Smooth muscle cell (in vitro differentiated cells): Measurements from ENCODE around the gene EXT2. TPM values are rescaled to one million over a fixed set of nuclear protein-coding genes. Genes with fewer than 3 reads are reported as not detected.

Source experiments
- DNase-seq: peaks from one replicate; lab custom pipeline; 2025; ENCODE audit not compliant: unreplicated experiment; lab: John Stamatoyannopoulos, UW
- H2AFZ ChIP-seq: fragments of 200-600 bp; sonication (generic); 2 replicates; pipeline ENCODE4 v1.6.0; 2016; ENCODE audit warnings: antibody characterized with exemption, low read depth, mild to moderate bottlenecking
- H3F3A ChIP-seq: fragments of 200-600 bp; sonication (generic); 2 replicates; pipeline ENCODE4 v1.6.0; 2017; ENCODE audit warnings: antibody characterized with exemption, low read depth
- H3K27ac ChIP-seq: fragments of 200-600 bp; sonication (generic); 2 replicates; pipeline ENCODE4 v1.5.1; 2016; ENCODE audit warnings: low read depth, mild to moderate bottlenecking
- H3K27me3 ChIP-seq: fragments of 200-600 bp; sonication (generic); 2 replicates; pipeline ENCODE4 v1.6.1; 2016; ENCODE audit warnings: low read depth, mild to moderate bottlenecking
- H3K36me3 ChIP-seq: fragments of 200-600 bp; sonication (generic); 2 replicates; pipeline ENCODE4 v1.5.1; 2016; ENCODE audit warnings: low read depth
- H3K4me1 ChIP-seq: fragments of 200-600 bp; sonication (generic); 2 replicates; pipeline ENCODE4 v1.5.1; 2016; ENCODE audit warnings: low read depth
- H3K4me2 ChIP-seq: fragments of 200-600 bp; sonication (generic); 2 replicates; pipeline ENCODE4 v1.6.0; 2016; ENCODE audit warnings: mild to moderate bottlenecking
- H3K4me3 ChIP-seq: fragments of 200-600 bp; sonication (generic); 2 replicates; pipeline ENCODE4 v1.5.1; 2016; ENCODE audit warnings: mild to moderate bottlenecking
- H3K79me2 ChIP-seq: fragments of 200-600 bp; sonication (generic); 2 replicates; pipeline ENCODE4 v1.6.0; 2016; ENCODE audit warnings: low read depth, mild to moderate bottlenecking
- H3K9ac ChIP-seq: fragments of 200-600 bp; sonication (generic); 2 replicates; pipeline ENCODE4 v1.6.0; 2016; ENCODE audit warnings: low read depth
- H3K9me3 ChIP-seq: fragments of 200-600 bp; sonication (generic); replicated peaks from 2 replicates; pipeline ENCODE4 v1.5.1; 2016; ENCODE audit warnings: low read depth
- H4K20me1 ChIP-seq: fragments of 200-600 bp; sonication (generic); 2 replicates; pipeline ENCODE4 v1.6.0; 2016; ENCODE audit warnings: low read depth
- WGBS: methylation state at CpG from one replicate; pipeline ENCODE4 v1.1.7; 2016; ENCODE audit warnings: low lambda C conversion rate; 5-methylcytosine and 5-hydroxymethylcytosine counted together
- polyA plus RNA-seq: library from polyadenylated mRNA; unstranded; fragments of >200 nt; fragmentation: Nextera tagmentation; extraction: Ambion mirVana; gene quantifications from 2 replicates; pipeline ENCODE4 v1.2.1, GENCODE V29; 2016
- total RNA-seq: library from RNA; depleted of rRNA; stranded (reverse); fragments of >200 nt; gene quantifications from 2 replicates; pipeline ENCODE4 v1.2.3, GENCODE V29; 2014
- TF ChIP-seq, protein P1 (sequence below): fragments of 200-600 bp; sonication (generic); IDR thresholded peaks from 2 replicates; pipeline ENCODE4 v1.5.1; 2017; ENCODE audit warnings: borderline replicate concordance, mild to moderate bottlenecking, antibody characterized with exemption; ENCODE audit not compliant: insufficient read depth, poor library complexity, severe bottlenecking

EXT2 gene
- total and polyA plus RNA-seq, 2 experiments from 2014 or later: 87.6 to 144 TPM

GRCh38 chr11:44178381-44178780, 82.9 kb downstream of the EXT2 start:
- TF ChIP-seq, protein P1, sequence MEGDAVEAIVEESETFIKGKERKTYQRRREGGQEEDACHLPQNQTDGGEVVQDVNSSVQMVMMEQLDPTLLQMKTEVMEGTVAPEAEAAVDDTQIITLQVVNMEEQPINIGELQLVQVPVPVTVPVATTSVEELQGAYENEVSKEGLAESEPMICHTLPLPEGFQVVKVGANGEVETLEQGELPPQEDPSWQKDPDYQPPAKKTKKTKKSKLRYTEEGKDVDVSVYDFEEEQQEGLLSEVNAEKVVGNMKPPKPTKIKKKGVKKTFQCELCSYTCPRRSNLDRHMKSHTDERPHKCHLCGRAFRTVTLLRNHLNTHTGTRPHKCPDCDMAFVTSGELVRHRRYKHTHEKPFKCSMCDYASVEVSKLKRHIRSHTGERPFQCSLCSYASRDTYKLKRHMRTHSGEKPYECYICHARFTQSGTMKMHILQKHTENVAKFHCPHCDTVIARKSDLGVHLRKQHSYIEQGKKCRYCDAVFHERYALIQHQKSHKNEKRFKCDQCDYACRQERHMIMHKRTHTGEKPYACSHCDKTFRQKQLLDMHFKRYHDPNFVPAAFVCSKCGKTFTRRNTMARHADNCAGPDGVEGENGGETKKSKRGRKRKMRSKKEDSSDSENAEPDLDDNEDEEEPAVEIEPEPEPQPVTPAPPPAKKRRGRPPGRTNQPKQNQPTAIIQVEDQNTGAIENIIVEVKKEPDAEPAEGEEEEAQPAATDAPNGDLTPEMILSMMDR: no peak
- H3K36me3 ChIP-seq: no peaks in the 10 kb centered on the region
- H3K27me3 ChIP-seq: no peaks in the 10 kb centered on the region
- H3K9me3 ChIP-seq: no peaks in the 10 kb centered on the region
- H2AFZ ChIP-seq: no peak overlapping the region
- H3K4me3 ChIP-seq: no peak overlapping the region
- H3K27ac ChIP-seq: no peak overlapping the region
- H3K4me1 ChIP-seq: peaks cover 13% of the 10 kb centered on the region
- no peak for DNase-seq
- H3K9ac ChIP-seq: no peak overlapping the region
- no peaks in the 10 kb centered on the region for H3K79me2 ChIP-seq
- WGBS: 31% methylated on average over 3 of the region's 3 CpGs
- H3F3A ChIP-seq: no peaks in the 10 kb centered on the region
- H3K4me2 ChIP-seq: no peak overlapping the region
- H4K20me1 ChIP-seq: peaks cover 62% of the 10 kb centered on the region

DNA sequence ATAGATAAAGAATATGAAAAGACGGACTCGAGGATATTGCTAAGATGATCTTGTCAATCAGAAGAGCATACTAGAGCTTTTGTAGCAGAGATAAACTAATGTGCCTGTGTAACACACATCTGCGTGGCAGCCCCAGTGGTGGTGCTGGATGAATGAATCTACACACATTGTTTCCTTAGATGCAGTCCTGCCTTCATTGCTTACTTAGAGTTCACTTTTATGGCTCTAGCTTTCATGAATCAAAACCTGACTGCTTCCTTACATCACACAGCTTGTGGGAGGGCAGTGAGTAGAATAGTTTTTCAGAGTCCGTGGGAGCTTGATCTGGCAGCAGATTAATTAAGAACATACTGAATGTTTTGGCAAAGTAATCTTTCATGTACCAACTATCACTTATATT, 83.7 kb downstream of the EXT2 start:
- H3K4me2 ChIP-seq: no peak overlapping the region
- WGBS: 55% methylated on average over 4 of the region's 4 CpGs
- H3K27ac ChIP-seq: no peak overlapping the region
- no peaks in the 10 kb centered on the region for H3K36me3 ChIP-seq
- no peak overlapping the region for H3K4me3 ChIP-seq
- no peaks in the 10 kb centered on the region for H3F3A ChIP-seq
- no peak overlapping the region for H2AFZ ChIP-seq
- peaks cover 62% of the 10 kb centered on the region for H4K20me1 ChIP-seq
- no peaks in the 10 kb centered on the region for H3K27me3 ChIP-seq
- no peaks in the 10 kb centered on the region for H3K79me2 ChIP-seq
- TF ChIP-seq, protein P1: no peak
- no peaks in the 10 kb centered on the region for H3K9me3 ChIP-seq
- no peak for DNase-seq
- no peak overlapping the region for H3K9ac ChIP-seq
- peaks cover 13% of the 10 kb centered on the region for H3K4me1 ChIP-seq

DNA sequence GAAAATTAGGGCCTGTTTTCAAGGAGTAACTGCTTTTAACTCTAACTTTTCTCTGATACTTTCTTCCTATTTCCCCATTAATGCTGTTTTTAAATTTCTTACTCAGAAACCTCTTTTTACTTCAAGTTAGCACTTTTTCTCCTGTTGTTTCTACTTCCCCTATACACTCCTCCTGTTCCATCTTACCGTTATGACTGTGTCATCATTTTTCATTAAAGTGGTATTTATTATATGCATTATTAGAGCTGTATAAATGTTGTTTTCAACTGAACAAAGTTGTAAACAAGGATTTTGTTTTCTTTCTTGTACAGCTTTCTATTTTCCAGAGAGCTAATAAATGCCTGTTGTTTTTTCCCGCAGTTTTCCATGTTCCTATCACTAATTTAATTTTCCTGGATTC, 84.6 kb downstream of the EXT2 start:
- H3K4me1 ChIP-seq: peaks cover 13% of the 10 kb centered on the region
- H3K27ac ChIP-seq: no peak overlapping the region
- peaks cover 61% of the 10 kb centered on the region for H4K20me1 ChIP-seq
- TF ChIP-seq, protein P1: no peak
- no peaks in the 10 kb centered on the region for H3K79me2 ChIP-seq
- H3K27me3 ChIP-seq: no peaks in the 10 kb centered on the region
- H3K36me3 ChIP-seq: no peaks in the 10 kb centered on the region
- no peak for DNase-seq
- no peak overlapping the region for H2AFZ ChIP-seq
- WGBS: 92% methylated on average over 2 of the region's 2 CpGs
- H3K4me3 ChIP-seq: no peak overlapping the region
- no peaks in the 10 kb centered on the region for H3K9me3 ChIP-seq
- H3K9ac ChIP-seq: no peak overlapping the region
- H3K4me2 ChIP-seq: no peak overlapping the region
- no peaks in the 10 kb centered on the region for H3F3A ChIP-seq

DNA sequence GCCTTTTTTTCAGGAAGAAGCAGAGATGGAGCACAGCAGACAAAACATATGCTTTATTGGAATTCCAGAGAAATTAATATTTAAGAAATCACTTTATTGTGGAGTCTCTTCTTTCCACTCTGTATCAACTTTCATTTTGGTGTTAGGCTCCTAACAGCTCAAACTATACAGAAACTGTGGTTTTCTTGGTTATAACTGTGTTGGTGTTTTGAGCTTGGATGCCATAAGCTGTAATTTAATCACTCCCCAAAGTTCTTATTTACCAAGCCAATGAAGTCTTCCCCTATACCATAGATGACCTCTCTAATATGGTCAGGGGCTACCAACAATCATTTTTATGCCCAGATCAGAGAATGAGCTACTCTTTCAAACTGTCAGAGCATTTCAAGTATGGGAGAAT, 90.0 kb downstream of the EXT2 start:
- H3K4me2 ChIP-seq: no peak overlapping the region
- H4K20me1 ChIP-seq: peaks cover 17% of the 10 kb centered on the region
- no peaks in the 10 kb centered on the region for H3F3A ChIP-seq
- H3K4me1 ChIP-seq: no peaks in the 10 kb centered on the region
- H3K9ac ChIP-seq: no peak overlapping the region
- H3K27ac ChIP-seq: no peak overlapping the region
- no peak overlapping the region for H2AFZ ChIP-seq
- peaks cover 21% of the 10 kb centered on the region for H3K9me3 ChIP-seq
- TF ChIP-seq, protein P1: no peak
- H3K27me3 ChIP-seq: no peaks in the 10 kb centered on the region
- DNase-seq: no peak
- no peaks in the 10 kb centered on the region for H3K79me2 ChIP-seq
- peaks cover 12% of the 10 kb centered on the region for H3K36me3 ChIP-seq
- H3K4me3 ChIP-seq: no peak overlapping the region
